Measurements from ENCODE around the gene MYO9B. TPM values are rescaled to one million over a fixed set of nuclear protein-coding genes. Genes with fewer than 3 reads are reported as not detected.

The MYO9B gene
- total and polyA plus RNA-seq, 4 donors: 44.3 to 121 (median 97.2) TPM

DNA sequence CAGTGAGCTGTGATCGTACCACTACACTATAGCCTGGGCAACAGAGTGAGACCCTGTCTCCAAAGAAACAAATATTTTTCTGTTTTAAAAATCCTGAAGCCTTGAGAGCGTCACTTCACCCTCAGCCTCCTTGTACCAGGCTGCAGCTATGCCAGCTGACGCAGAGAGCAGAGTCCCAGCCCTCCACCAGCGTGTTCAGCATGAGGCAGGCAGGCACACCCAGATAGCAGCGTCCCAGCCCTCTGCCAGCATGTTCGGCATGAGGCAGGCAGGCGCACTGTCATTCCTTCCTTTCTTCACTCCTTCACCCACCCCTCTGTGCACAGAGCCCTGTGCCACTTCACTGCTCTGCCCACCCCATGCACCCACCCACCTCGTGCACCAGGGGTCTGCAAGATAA lies 96.3 kb downstream of the MYO9B start:
- H3K9ac ChIP-seq (ENCODE audit: insufficient read depth in 1 of 2, low read length in 2 of 2): no peak overlapping the region
- no peak overlapping the region for H3K27ac ChIP-seq (ENCODE audit: low read depth in 1 of 2, low read length in 1 of 2)
- no peaks in the 10 kb centered on the region for H3K27me3 ChIP-seq (ENCODE audit: control insufficient read depth in 3 of 3, insufficient read depth in 3 of 3, low read length in 2 of 3)
- H3K36me3 ChIP-seq (ENCODE audit: control insufficient read depth in 4 of 4, insufficient read depth in 4 of 4, low read length in 4 of 4): peaks cover 19 to 69% (median 39%) of the 10 kb centered on the region in 4 donors
- no peaks in the 10 kb centered on the region for H3K4me1 ChIP-seq (ENCODE audit: control insufficient read depth in 5 of 5, insufficient read depth in 5 of 5, low read length in 5 of 5)
- no peak overlapping the region for H3K4me3 ChIP-seq
- ATAC-seq (ENCODE audit: insufficient read depth, low FRiP score): no peak
- no peaks in the 10 kb centered on the region for H3K9me3 ChIP-seq (ENCODE audit: control insufficient read depth in 4 of 4, insufficient read depth in 3 of 4, low read length in 3 of 4)
- TF ChIP-seq, protein P1, sequence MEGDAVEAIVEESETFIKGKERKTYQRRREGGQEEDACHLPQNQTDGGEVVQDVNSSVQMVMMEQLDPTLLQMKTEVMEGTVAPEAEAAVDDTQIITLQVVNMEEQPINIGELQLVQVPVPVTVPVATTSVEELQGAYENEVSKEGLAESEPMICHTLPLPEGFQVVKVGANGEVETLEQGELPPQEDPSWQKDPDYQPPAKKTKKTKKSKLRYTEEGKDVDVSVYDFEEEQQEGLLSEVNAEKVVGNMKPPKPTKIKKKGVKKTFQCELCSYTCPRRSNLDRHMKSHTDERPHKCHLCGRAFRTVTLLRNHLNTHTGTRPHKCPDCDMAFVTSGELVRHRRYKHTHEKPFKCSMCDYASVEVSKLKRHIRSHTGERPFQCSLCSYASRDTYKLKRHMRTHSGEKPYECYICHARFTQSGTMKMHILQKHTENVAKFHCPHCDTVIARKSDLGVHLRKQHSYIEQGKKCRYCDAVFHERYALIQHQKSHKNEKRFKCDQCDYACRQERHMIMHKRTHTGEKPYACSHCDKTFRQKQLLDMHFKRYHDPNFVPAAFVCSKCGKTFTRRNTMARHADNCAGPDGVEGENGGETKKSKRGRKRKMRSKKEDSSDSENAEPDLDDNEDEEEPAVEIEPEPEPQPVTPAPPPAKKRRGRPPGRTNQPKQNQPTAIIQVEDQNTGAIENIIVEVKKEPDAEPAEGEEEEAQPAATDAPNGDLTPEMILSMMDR (IDR thresholded peaks at IDR 0.05; ENCODE audit: control extremely low read depth, extremely low read depth): no peak
- 96 to 97% methylated on average over 8 of the region's 8 CpGs for WGBS, 2 donors
- no peak for DNase-seq

DNA sequence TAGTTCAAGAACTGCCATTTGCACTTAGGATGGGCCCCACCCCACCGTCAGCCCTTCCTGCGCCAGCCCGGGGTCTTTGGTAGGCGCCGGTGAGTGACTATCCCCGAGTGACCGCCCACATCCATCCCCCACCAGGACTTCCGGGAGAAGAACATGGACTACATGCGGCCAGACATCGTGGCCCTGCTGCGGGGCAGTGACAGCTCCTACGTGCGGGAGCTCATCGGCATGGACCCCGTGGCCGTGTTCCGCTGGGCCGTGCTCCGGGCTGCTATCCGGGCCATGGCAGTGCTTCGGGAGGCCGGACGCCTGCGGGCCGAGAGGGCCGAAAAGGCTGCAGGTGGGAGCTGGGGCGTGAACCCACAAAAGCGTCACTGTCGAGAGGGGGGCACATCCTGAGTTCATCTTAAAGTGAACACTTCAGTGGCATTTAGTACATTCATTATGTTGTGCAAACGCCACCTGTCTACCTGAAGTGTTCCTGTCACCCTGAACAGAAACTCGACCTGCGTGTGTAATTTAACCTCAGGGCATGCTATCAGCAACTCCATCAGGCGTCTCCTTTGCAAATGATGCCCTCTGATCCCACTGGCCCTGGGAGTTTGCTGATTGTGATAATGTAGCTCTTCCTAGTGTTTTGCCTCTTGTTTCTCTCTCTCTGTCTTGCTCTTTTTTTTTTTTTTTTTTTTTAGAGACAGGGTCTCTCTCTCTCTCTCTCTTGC lies 97.2 kb downstream of the MYO9B start:
- no peak overlapping the region for H3K9ac ChIP-seq (ENCODE audit: insufficient read depth in 1 of 2, low read length in 2 of 2)
- no peaks in the 10 kb centered on the region for H3K9me3 ChIP-seq (ENCODE audit: control insufficient read depth in 4 of 4, insufficient read depth in 3 of 4, low read length in 3 of 4)
- TF ChIP-seq, protein P1 (IDR thresholded peaks at IDR 0.05; ENCODE audit: control extremely low read depth, extremely low read depth): no peak
- no peaks in the 10 kb centered on the region for H3K27me3 ChIP-seq (ENCODE audit: control insufficient read depth in 3 of 3, insufficient read depth in 3 of 3, low read length in 2 of 3)
- no peak for DNase-seq
- H3K27ac ChIP-seq (ENCODE audit: low read depth in 1 of 2, low read length in 1 of 2): no peak overlapping the region
- peaks cover 17 to 75% (median 40%) of the 10 kb centered on the region in 4 donors for H3K36me3 ChIP-seq (ENCODE audit: control insufficient read depth in 4 of 4, insufficient read depth in 4 of 4, low read length in 4 of 4)
- H3K4me3 ChIP-seq: no peak overlapping the region
- no peaks in the 10 kb centered on the region for H3K4me1 ChIP-seq (ENCODE audit: control insufficient read depth in 5 of 5, insufficient read depth in 5 of 5, low read length in 5 of 5)
- no peak for ATAC-seq (ENCODE audit: insufficient read depth, low FRiP score)
- 91% methylated on average over 33 of the region's 33 CpGs for WGBS, 2 donors

DNA sequence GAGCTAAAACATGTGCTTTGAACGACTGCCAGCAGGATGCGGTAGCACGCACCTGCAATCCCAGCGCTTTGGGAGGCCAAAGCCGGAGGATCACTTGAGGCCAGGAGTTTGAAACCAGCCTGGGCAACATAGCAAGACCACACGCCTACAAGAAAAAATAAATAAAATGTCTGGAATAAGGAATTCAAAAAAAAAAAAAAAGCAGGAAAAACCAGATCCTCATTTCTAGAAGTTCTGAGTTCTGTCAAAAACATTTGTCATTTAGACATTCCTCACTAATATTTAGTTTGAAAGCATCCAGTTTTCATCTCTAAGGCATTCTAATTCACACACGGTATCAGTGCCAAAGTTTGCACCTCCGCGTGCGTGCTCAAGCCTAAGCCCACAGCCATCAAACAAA lies 102.7 kb downstream of the MYO9B start:
- TF ChIP-seq, protein P1 (IDR thresholded peaks at IDR 0.05; ENCODE audit: control extremely low read depth, extremely low read depth): no peak
- Histone ChIP-seq H3K27me3 (ENCODE audit: control insufficient read depth in 3 of 3, insufficient read depth in 3 of 3, low read length in 2 of 3) (no peaks in the 10 kb centered on the region), H3K4me3 (no peak overlapping the region), H3K36me3 (ENCODE audit: control insufficient read depth in 4 of 4, insufficient read depth in 4 of 4, low read length in 4 of 4) (peaks cover 3 to 50% (median 12%) of the 10 kb centered on the region in 4 donors), H3K9ac (ENCODE audit: insufficient read depth in 1 of 2, low read length in 2 of 2) (no peak overlapping the region), H3K27ac (ENCODE audit: low read depth in 1 of 2, low read length in 1 of 2) (no peak overlapping the region), H3K4me1 (ENCODE audit: control insufficient read depth in 5 of 5, insufficient read depth in 5 of 5, low read length in 5 of 5) (no peaks in the 10 kb centered on the region), H3K9me3 (ENCODE audit: control insufficient read depth in 4 of 4, insufficient read depth in 3 of 4, low read length in 3 of 4) (no peaks in the 10 kb centered on the region)
- ATAC-seq (ENCODE audit: insufficient read depth, low FRiP score) (no peak), DNase-seq (no peak)
- WGBS, 2 donors: 95 to 99% methylated on average over 10 of the region's 10 CpGs
